ENCODE measurements around the gene KDM4B. TPM values are rescaled to one million over a fixed set of nuclear protein-coding genes. Genes with fewer than 3 reads are reported as not detected.
A peak's percentile ranks its signal among the peaks of the same experiment; 100 is the strongest.

Gene KDM4B
- total RNA-seq, 1 experiment from 2014 or later, result 43.7 TPM

GRCh38 chr19:5045029-5045428, 76.1 kb downstream of the KDM4B start:
- Histone ChIP-seq H3K27ac (ENCODE audit: insufficient read length, low read depth, low read length) (no peak overlapping the region), H2BK12ac (ENCODE audit: insufficient read length, low read depth, low read length) (no peak overlapping the region), H3K9me3 (ENCODE audit: control insufficient read depth, low read depth, low read length) (no peaks in the 10 kb centered on the region), H2AFZ (ENCODE audit: low read length) (no peak overlapping the region), H2BK20ac (ENCODE audit: low read depth, low read length, poor library complexity, severe bottlenecking) (no peak overlapping the region), H3K4me1 (ENCODE audit: insufficient read depth, low read length) (no peaks in the 10 kb centered on the region), H2AK5ac (ENCODE audit: insufficient read length, low read length) (no peak overlapping the region), H4K91ac (ENCODE audit: insufficient read length, low read depth, low read length) (no peak overlapping the region), H2BK5ac (ENCODE audit: insufficient read length, low read length) (no peak overlapping the region), H2BK15ac (ENCODE audit: low read depth, low read length) (no peak overlapping the region), H3K27me3 (ENCODE audit: insufficient read depth, low read length) (no peaks in the 10 kb centered on the region), H4K5ac (ENCODE audit: insufficient read length, low read depth, low read length) (no peak overlapping the region), H3K4ac (ENCODE audit: low read depth, low read length) (no peak overlapping the region), H3K23ac (ENCODE audit: insufficient read length, low read depth, low read length) (no peak overlapping the region), H4K20me1 (ENCODE audit: control insufficient read depth, insufficient read depth, insufficient read length) (peaks cover 2% of the 10 kb centered on the region), H3K9ac (ENCODE audit: extremely low read depth, insufficient read length, low read length) (no peak overlapping the region), H3K79me1 (ENCODE audit: insufficient read depth, low read depth, low read length, poor library complexity, severe bottlenecking) (no peaks in the 10 kb centered on the region), H2BK120ac (ENCODE audit: low read depth, low read length, poor library complexity, severe bottlenecking) (no peak overlapping the region), H3K56ac (ENCODE audit: insufficient read length, low read depth, low read length) (no peak overlapping the region), H3T11ph (ENCODE audit: low read length) (no peak overlapping the region), H3K4me2 (ENCODE audit: insufficient read depth, insufficient read length, low read length) (no peak overlapping the region), H3K79me2 (ENCODE audit: insufficient read depth, low read length) (no peaks in the 10 kb centered on the region), H3K18ac (ENCODE audit: insufficient read length, low read depth, low read length) (no peak overlapping the region), H3K14ac (ENCODE audit: insufficient read depth, low read length) (no peak overlapping the region), H3K23me2 (ENCODE audit: insufficient read length, low read depth, low read length, poor library complexity, severe bottlenecking) (no peaks in the 10 kb centered on the region), H4K8ac (replicated peaks; ENCODE audit: insufficient read length, low read depth, low read length) (no peak overlapping the region)
- no peak for TF ChIP-seq CTCF (conservative IDR thresholded peaks at IDR 0.05)
- WGBS (ENCODE audit: extremely low coverage, insufficient read length, low lambda C conversion rate), result no CpG with 5 or more reads among the region's 16 CpGs
- H3K36me3 Mint-ChIP-seq (ENCODE audit: insufficient read depth in 1 of 3, low read depth in 3 of 3), result peaks cover 5 to 37% (median 28%) of the 10 kb centered on the region in 3 experiments; a peak in 6 of 7 replicates
- peaks cover 0 to 17% of the 10 kb centered on the region in 2 experiments; a peak in 2 of 4 replicates for H3K4me1 Mint-ChIP-seq
- DNase-seq, result no peak
- H3K4me3 Mint-ChIP-seq, result no peak overlapping the region
- no peaks in the 10 kb centered on the region for H3K27me3 Mint-ChIP-seq (ENCODE audit: low read depth)
- H3K9me3 Mint-ChIP-seq, result no peaks in the 10 kb centered on the region
- H3K27ac Mint-ChIP-seq, result peak overlapping the region in 1 of 3 experiments; percentile 44; a peak in 2 of 7 replicates
